ENCODE results near the gene TRIM34. TPM values are rescaled to one million over a fixed set of nuclear protein-coding genes. Genes with fewer than 3 reads are reported as not detected.

Gene TRIM34
- total RNA-seq, 2 experiments from 2014 or later = 8.4 to 13.1 TPM

DNA sequence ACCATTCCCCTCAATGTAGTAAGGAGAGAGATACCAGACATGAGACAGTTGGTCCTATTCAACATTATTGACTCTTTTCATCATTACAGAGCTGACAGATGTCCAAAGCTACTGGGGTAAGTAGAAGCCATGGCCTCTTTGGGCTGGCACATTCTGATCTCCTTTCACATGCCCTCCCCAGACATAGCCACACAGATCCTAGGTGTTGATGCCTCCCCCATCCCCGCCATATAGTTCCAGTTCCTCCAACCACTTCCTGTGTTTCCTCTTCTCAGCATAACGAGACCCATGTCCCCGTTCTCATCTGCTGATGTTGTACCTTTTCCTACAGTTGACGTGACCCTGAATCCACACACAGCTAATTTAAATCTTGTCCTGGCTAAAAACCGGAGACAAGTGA, 14.4 kb upstream of the TRIM34 start:
- TF ChIP-seq, protein P1, sequence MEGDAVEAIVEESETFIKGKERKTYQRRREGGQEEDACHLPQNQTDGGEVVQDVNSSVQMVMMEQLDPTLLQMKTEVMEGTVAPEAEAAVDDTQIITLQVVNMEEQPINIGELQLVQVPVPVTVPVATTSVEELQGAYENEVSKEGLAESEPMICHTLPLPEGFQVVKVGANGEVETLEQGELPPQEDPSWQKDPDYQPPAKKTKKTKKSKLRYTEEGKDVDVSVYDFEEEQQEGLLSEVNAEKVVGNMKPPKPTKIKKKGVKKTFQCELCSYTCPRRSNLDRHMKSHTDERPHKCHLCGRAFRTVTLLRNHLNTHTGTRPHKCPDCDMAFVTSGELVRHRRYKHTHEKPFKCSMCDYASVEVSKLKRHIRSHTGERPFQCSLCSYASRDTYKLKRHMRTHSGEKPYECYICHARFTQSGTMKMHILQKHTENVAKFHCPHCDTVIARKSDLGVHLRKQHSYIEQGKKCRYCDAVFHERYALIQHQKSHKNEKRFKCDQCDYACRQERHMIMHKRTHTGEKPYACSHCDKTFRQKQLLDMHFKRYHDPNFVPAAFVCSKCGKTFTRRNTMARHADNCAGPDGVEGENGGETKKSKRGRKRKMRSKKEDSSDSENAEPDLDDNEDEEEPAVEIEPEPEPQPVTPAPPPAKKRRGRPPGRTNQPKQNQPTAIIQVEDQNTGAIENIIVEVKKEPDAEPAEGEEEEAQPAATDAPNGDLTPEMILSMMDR (conservative IDR thresholded peaks at IDR 0.05; ENCODE audit: low read length) = no peak
- TF ChIP-seq EZH2phosphoT487 (IDR thresholded peaks at IDR 0.05; ENCODE audit: borderline replicate concordance, low read depth, low read length) = no peak
- Histone ChIP-seq H3K4me2 (ENCODE audit: low read length) (no peak overlapping the region), H3K4me1 (ENCODE audit: insufficient read depth, low read length, poor library complexity, severe bottlenecking) (no peaks in the 10 kb centered on the region), H3K36me3 (ENCODE audit: insufficient read depth, low read length) (no peaks in the 10 kb centered on the region), H3K4me3 (ENCODE audit: low read depth, low read length, poor library complexity, severe bottlenecking) (no peak overlapping the region), H2AFZ (ENCODE audit: low read length) (no peak overlapping the region), H4K20me1 (ENCODE audit: insufficient read depth, low read length) (no peaks in the 10 kb centered on the region), H3K9me2 (ENCODE audit: insufficient read depth, low read length) (no peaks in the 10 kb centered on the region), H3K79me2 (ENCODE audit: insufficient read depth, low read depth, low read length) (no peaks in the 10 kb centered on the region), H3K27ac (ENCODE audit: low read depth, low read length, poor library complexity, severe bottlenecking) (no peak overlapping the region), H3K9me3 (ENCODE audit: low read length) (no peaks in the 10 kb centered on the region)
- DNase-seq (ENCODE audit: low spot score) = no peak
- ChIA-PET CTCF (ENCODE audit: unreplicated experiment) (no interaction called here), POLR2A (interaction anchor here (0.6 kb wide), 1 partner anchor 42 kb away, joined by 4 read pairs; no protein-coding TSS in a partner anchor)
- no TSS peak for BruUV-seq (replicated peaks)
- intact Hi-C loops (cut with micrococcal nuclease; ENCODE audit: unreplicated experiment) = no loop called here

GRCh38 chr11:5611627-5612026, 13.2 kb upstream of the TRIM34 start:
- no peaks in the 10 kb centered on the region for H3K9me3 ChIP-seq (ENCODE audit: low read length)
- H3K9me2 ChIP-seq (ENCODE audit: insufficient read depth, low read length) = no peaks in the 10 kb centered on the region
- no peaks in the 10 kb centered on the region for H4K20me1 ChIP-seq (ENCODE audit: insufficient read depth, low read length)
- no peak overlapping the region for H3K27ac ChIP-seq (ENCODE audit: low read depth, low read length, poor library complexity, severe bottlenecking)
- H3K36me3 ChIP-seq (ENCODE audit: insufficient read depth, low read length) = no peaks in the 10 kb centered on the region
- ChIA-PET POLR2A (interaction anchor here (1.3 kb wide), 1 partner anchor 26 kb away, joined by 3 read pairs; no protein-coding TSS in a partner anchor), CTCF (ENCODE audit: unreplicated experiment) (no interaction called here)
- no peaks in the 10 kb centered on the region for H3K79me2 ChIP-seq (ENCODE audit: insufficient read depth, low read depth, low read length)
- no TSS peak for BruUV-seq (replicated peaks)
- TF ChIP-seq EZH2phosphoT487 (IDR thresholded peaks at IDR 0.05; ENCODE audit: borderline replicate concordance, low read depth, low read length) = no peak
- TF ChIP-seq, protein P1 (conservative IDR thresholded peaks at IDR 0.05; ENCODE audit: low read length) = peak; percentile 69
- intact Hi-C loops (cut with micrococcal nuclease; ENCODE audit: unreplicated experiment) = no loop called here
- H3K4me2 ChIP-seq (ENCODE audit: low read length) = no peak overlapping the region
- no peak overlapping the region for H3K4me3 ChIP-seq (ENCODE audit: low read depth, low read length, poor library complexity, severe bottlenecking)
- H3K4me1 ChIP-seq (ENCODE audit: insufficient read depth, low read length, poor library complexity, severe bottlenecking) = no peaks in the 10 kb centered on the region
- no peak overlapping the region for H2AFZ ChIP-seq (ENCODE audit: low read length)
- DNase-seq (ENCODE audit: low spot score) = peak; percentile 32

GRCh38 chr11:5618807-5619206, 6.0 kb upstream of the TRIM34 start:
- Histone ChIP-seq H3K4me3 (ENCODE audit: low read depth, low read length, poor library complexity, severe bottlenecking) (no peak overlapping the region), H3K4me1 (ENCODE audit: insufficient read depth, low read length, poor library complexity, severe bottlenecking) (peaks cover 1% of the 10 kb centered on the region), H3K4me2 (ENCODE audit: low read length) (no peak overlapping the region), H3K79me2 (ENCODE audit: insufficient read depth, low read depth, low read length) (no peaks in the 10 kb centered on the region), H3K27ac (ENCODE audit: low read depth, low read length, poor library complexity, severe bottlenecking) (no peak overlapping the region), H3K36me3 (ENCODE audit: insufficient read depth, low read length) (no peaks in the 10 kb centered on the region), H2AFZ (ENCODE audit: low read length) (no peak overlapping the region), H3K9me3 (ENCODE audit: low read length) (no peaks in the 10 kb centered on the region), H3K9me2 (ENCODE audit: insufficient read depth, low read length) (no peaks in the 10 kb centered on the region), H4K20me1 (ENCODE audit: insufficient read depth, low read length) (no peaks in the 10 kb centered on the region)
- POLR2A ChIA-PET = interaction anchor here (0.7 to 1.1 kb wide), 3 partner anchors 9 to 83 kb away, joined by 3 to 6 read pairs (median 5); no protein-coding TSS in a partner anchor
- no TSS peak for BruUV-seq (replicated peaks)
- CTCF ChIA-PET (ENCODE audit: unreplicated experiment) = no interaction called here
- no peak for DNase-seq (ENCODE audit: low spot score)
- intact Hi-C loops (cut with micrococcal nuclease; ENCODE audit: unreplicated experiment) = no loop called here
- TF ChIP-seq, protein P1 (conservative IDR thresholded peaks at IDR 0.05; ENCODE audit: low read length) = no peak
- TF ChIP-seq EZH2phosphoT487 (IDR thresholded peaks at IDR 0.05; ENCODE audit: borderline replicate concordance, low read depth, low read length) = no peak

Data from OCI-LY7 (cell line).